Ovary (tissue), 3 donors: ENCODE results near the gene SERPINB13.

Source experiments
- CTCF ChIP-seq, 3 donors: fragments of 450-650 bp in 2 of 3; fragments of 200-600 bp in 1 of 3; IDR thresholded peaks; one replicate each; pipeline versions ENCODE4 v1.5.1 to v1.8.0; 2016 to 2022; ENCODE audit warnings: antibody characterized with exemption in 3 of 3, mild to moderate bottlenecking in 1 of 3
- POLR2A ChIP-seq: fragments of 450-650 bp; IDR thresholded peaks from one replicate; pipeline ENCODE4 v1.6.1; 2017; ENCODE audit warnings: antibody characterized with exemption, mild to moderate bottlenecking, moderate library complexity
- donor health status: DM: no; HTN: no; CAD: no.

- no peak for TF ChIP-seq CTCF (IDR thresholded peaks at IDR 0.05)
- TF ChIP-seq POLR2A = no peak
Observed at GRCh38 chr18:63542069-63542468, 45.1 kb upstream of the SERPINB13 start, which contains the start of gene SERPINB12.
